Stimulated activated CD8-positive, alpha-beta memory T cell treated with anti-CD3 and anti-CD28 coated beads, Interleukin-4, amount 100 ng/mL, for 24 hours (primary cell): ENCODE results near the gene DNMT1.

ENCODE experiments used
- DNase-seq: peaks from one replicate; pipeline ENCODE4 v3.0.0-alpha.2; 2020; ENCODE audit warnings: low read depth

The DNMT1 gene

GRCh38 chr19:10141479-10141878 is 53.3 kb downstream of the DNMT1 start:
- no peak for DNase-seq

GRCh38 chr19:10139952-10140351 is 54.8 kb downstream of the DNMT1 start:
- no peak for DNase-seq

- DNase-seq = no peak
These were observed 55.6 kb downstream of the DNMT1 start for GRCh38 chr19:10138879-10139795.

GRCh38 chr19:10137751-10138682 is 56.7 kb downstream of the DNMT1 start:
- no peak for DNase-seq

- no peak for DNase-seq
These were observed 57.8 kb downstream of the DNMT1 start for GRCh38 chr19:10136936-10137335.

GRCh38 chr19:10135551-10136334 is 59.0 kb downstream of the DNMT1 start:
- no peak for DNase-seq

- DNase-seq = no peak
These were observed 60.7 kb downstream of the DNMT1 start for GRCh38 chr19:10134040-10134439.

- no peak for DNase-seq
These were observed 61.2 kb downstream of the DNMT1 start for GRCh38 chr19:10133596-10133995.

GRCh38 chr19:10132905-10133304 is 61.8 kb downstream of the DNMT1 start:
- DNase-seq = no peak

GRCh38 chr19:10126213-10126639 is 68.5 kb downstream of the DNMT1 start:
- DNase-seq = no peak

GRCh38 chr19:10124429-10124828 is 70.3 kb downstream of the DNMT1 start:
- no peak for DNase-seq

- DNase-seq = no peak
These were observed 72.7 kb downstream of the DNMT1 start for GRCh38 chr19:10122045-10122444.

- no peak for DNase-seq
These were observed 74.1 kb downstream of the DNMT1 start for GRCh38 chr19:10120538-10121189.

- DNase-seq = no peak
These were observed 75.8 kb downstream of the DNMT1 start for GRCh38 chr19:10118960-10119359.

GRCh38 chr19:10116866-10117616 is 77.7 kb downstream of the DNMT1 start:
- DNase-seq = no peak

GRCh38 chr19:10116085-10116865 is 78.5 kb downstream of the DNMT1 start:
- DNase-seq = no peak

- no peak for DNase-seq
These were observed 79.2 kb downstream of the DNMT1 start for GRCh38 chr19:10115392-10116084.

GRCh38 chr19:10114651-10115391 is 79.9 kb downstream of the DNMT1 start:
- DNase-seq = no peak
